PC-9 (cell line): ENCODE measurements around the gene FUT7. TPM values are rescaled to one million over a fixed set of nuclear protein-coding genes. Genes with fewer than 3 reads are reported as not detected.

ENCODE experiments used
- BruUV-seq: library from RNA; stranded (reverse); fragments of 400-500 nt; replicated peaks from 2 replicates; lab custom pipeline; 2021; lab: Mats Ljungman, UMichigan
- CTCF ChIA-PET: fragments of 300-600 bp; sonication (Branson Sonifier 250); formaldehyde crosslinking; loops from one replicate; lab custom pipeline; 2022; ENCODE audit warnings: antibody characterized with exemption; lab: Charles Lee
- POLR2A ChIA-PET: fragments of 300-600 bp; sonication (Branson Sonifier 250); formaldehyde crosslinking; loops from one replicate; lab custom pipeline; 2022; ENCODE audit warnings: antibody characterized with exemption; ENCODE audit not compliant: unreplicated experiment; lab: Charles Lee
- DNase-seq, 2 experiments: peaks; one replicate each; pipeline versions ENCODE4 v3.0.0 to v3.0.0-alpha.2; 2015 to 2022; ENCODE audit warnings: mixed read lengths in 1 of 2
- H2AFZ ChIP-seq: fragments of 200-600 bp; sonication (generic); 2 replicates; pipeline ENCODE4 v1.8.1; 2017; ENCODE audit warnings: antibody characterized with exemption
- H3F3A ChIP-seq: fragments of 200-600 bp; sonication (generic); 2 replicates; pipeline ENCODE4 v1.8.1; 2017; ENCODE audit warnings: antibody characterized with exemption, mild to moderate bottlenecking, low read depth; ENCODE audit not compliant: insufficient read depth
- H3K27ac ChIP-seq: fragments of 200-600 bp; sonication (generic); 2 replicates; pipeline ENCODE4 v1.6.1; 2016; ENCODE audit warnings: mixed run types
- H3K27me3 ChIP-seq: fragments of 200-600 bp; sonication (generic); 2 replicates; pipeline ENCODE4 v1.6.1; 2016; ENCODE audit warnings: low read depth, mixed run types; ENCODE audit not compliant: insufficient read depth
- H3K36me3 ChIP-seq: fragments of 200-600 bp; sonication (generic); 2 replicates; pipeline ENCODE4 v1.6.1; 2016; ENCODE audit warnings: low read depth, mixed run types
- H3K4me1 ChIP-seq: fragments of 200-600 bp; sonication (generic); replicated peaks from 2 replicates; pipeline ENCODE4 v1.6.1; 2016; ENCODE audit warnings: mixed run types; ENCODE audit not compliant: insufficient read depth
- H3K4me2 ChIP-seq: fragments of 200-600 bp; sonication (generic); 2 replicates; pipeline ENCODE4 v1.6.1; 2017; ENCODE audit warnings: mixed run types
- H3K4me3 ChIP-seq: fragments of 200-600 bp; sonication (generic); 2 replicates; pipeline ENCODE4 v1.6.1; 2016; ENCODE audit warnings: mixed run types
- H3K79me2 ChIP-seq: fragments of 200-600 bp; sonication (generic); 2 replicates; pipeline ENCODE4 v1.6.1; 2017; ENCODE audit warnings: low read depth, mixed run types
- H3K9me2 ChIP-seq: fragments of 200-600 bp; sonication (generic); 2 replicates; pipeline ENCODE4 v1.8.1; 2017; ENCODE audit warnings: mild to moderate bottlenecking; ENCODE audit not compliant: insufficient read depth
- H3K9me3 ChIP-seq: fragments of 200-600 bp; sonication (generic); 2 replicates; pipeline ENCODE4 v1.8.1; 2016; ENCODE audit warnings: low read depth; ENCODE audit not compliant: insufficient read depth
- H4K20me1 ChIP-seq: fragments of 200-600 bp; sonication (generic); 2 replicates; pipeline ENCODE4 v1.8.1; 2017; ENCODE audit not compliant: insufficient read depth
- EZH2 ChIP-seq: fragments of 200-600 bp; sonication (generic); IDR thresholded peaks from 2 replicates; pipeline ENCODE4 v1.8.0; 2017; ENCODE audit warnings: antibody characterized with exemption, low read depth
- intact Hi-C: fragments of 100-400 bp; cut with micrococcal nuclease; formaldehyde crosslinking; loops from one replicate; pipeline ENCODE4 v1.10.0; 2022; ENCODE audit not compliant: unreplicated experiment
- total RNA-seq: library from RNA; stranded (reverse); gene quantifications from 2 replicates; pipeline ENCODE4 v1.2.3, GENCODE V29; 2021
- TF ChIP-seq, protein P1 (sequence below): fragments of 200-600 bp; sonication (generic); conservative IDR thresholded peaks from 2 replicates; pipeline ENCODE4 v1.6.1; 2017; ENCODE audit warnings: mixed run types, antibody characterized with exemption, mild to moderate bottlenecking, moderate library complexity

FUT7 gene
- total RNA-seq, 1 experiment from 2014 or later = not detected

DNA sequence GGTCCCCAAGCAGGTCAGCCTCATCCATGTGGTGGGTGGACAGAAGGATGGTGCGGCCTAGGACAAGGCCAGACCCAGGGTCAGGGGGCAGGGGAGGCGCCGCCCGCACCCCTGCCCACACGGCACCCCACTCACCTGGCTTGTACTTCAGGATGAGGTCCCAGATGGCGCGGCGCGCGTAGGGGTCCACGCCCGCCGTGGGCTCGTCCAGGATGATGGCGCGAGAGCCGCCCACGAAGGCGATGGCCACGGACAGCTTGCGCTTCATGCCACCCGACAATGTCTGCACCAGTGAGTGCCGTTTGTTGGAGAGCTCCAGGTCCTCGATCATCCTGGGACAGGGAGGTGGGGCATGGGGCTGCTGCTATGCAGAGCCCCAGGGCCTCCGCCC lies 16.4 kb downstream of the FUT7 start:
- no peaks in the 10 kb centered on the region for H3K79me2 ChIP-seq
- no TSS peak for BruUV-seq
- H3K4me1 ChIP-seq = no peaks in the 10 kb centered on the region
- no peaks in the 10 kb centered on the region for H3K27me3 ChIP-seq
- no peak overlapping the region for H3K4me2 ChIP-seq
- no peaks in the 10 kb centered on the region for H3K36me3 ChIP-seq
- intact Hi-C loops = no loop called here
- H4K20me1 ChIP-seq = no peaks in the 10 kb centered on the region
- no peak overlapping the region for H2AFZ ChIP-seq
- no peak overlapping the region for H3K27ac ChIP-seq
- H3K4me3 ChIP-seq = no peak overlapping the region
- H3K9me2 ChIP-seq = no peaks in the 10 kb centered on the region
- CTCF ChIA-PET = no interaction called here
- no peaks in the 10 kb centered on the region for H3F3A ChIP-seq
- no peaks in the 10 kb centered on the region for H3K9me3 ChIP-seq
- POLR2A ChIA-PET = no interaction called here
- no peak for TF ChIP-seq EZH2
- TF ChIP-seq, protein P1, sequence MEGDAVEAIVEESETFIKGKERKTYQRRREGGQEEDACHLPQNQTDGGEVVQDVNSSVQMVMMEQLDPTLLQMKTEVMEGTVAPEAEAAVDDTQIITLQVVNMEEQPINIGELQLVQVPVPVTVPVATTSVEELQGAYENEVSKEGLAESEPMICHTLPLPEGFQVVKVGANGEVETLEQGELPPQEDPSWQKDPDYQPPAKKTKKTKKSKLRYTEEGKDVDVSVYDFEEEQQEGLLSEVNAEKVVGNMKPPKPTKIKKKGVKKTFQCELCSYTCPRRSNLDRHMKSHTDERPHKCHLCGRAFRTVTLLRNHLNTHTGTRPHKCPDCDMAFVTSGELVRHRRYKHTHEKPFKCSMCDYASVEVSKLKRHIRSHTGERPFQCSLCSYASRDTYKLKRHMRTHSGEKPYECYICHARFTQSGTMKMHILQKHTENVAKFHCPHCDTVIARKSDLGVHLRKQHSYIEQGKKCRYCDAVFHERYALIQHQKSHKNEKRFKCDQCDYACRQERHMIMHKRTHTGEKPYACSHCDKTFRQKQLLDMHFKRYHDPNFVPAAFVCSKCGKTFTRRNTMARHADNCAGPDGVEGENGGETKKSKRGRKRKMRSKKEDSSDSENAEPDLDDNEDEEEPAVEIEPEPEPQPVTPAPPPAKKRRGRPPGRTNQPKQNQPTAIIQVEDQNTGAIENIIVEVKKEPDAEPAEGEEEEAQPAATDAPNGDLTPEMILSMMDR = no peak
- DNase-seq = no peak

DNA sequence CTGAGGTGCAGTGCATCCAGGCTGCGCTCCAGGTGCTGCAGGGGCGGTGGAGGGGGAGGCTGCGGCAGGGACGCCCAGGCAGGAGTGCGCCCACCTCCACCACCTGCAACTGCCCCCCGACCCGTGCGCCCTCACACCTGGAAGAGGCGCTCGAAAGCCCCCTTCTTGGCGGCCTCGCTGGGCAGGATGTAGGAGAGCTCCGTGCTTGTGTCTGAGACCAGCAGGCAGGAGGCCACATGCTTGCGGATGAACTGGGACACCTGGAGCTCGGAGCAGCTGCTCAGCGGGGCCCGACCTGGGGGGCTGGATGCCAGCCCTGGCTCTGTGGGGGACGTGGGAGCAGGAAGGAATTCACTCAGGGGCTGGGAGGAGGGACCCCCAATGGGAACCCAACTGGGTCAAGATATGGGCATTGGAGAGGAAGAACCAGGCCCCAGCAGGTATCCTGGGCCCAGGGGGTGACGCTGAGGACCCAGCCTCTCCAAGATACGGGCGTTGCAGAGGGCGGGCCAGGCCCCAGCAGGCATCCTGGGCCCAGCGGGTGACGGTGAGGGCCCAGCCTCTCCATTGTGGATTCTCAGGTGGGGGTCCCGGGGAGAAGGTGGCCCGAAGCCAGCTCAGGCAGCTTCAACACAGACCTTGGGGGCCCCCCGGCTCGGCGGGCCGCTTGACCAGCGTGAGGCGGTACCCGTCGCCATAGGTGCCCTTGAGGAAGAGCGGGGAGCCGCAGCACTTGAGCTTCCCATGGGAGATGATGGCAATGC lies 16.9 kb downstream of the FUT7 start:
- Histone ChIP-seq H3F3A (no peaks in the 10 kb centered on the region), H3K79me2 (no peaks in the 10 kb centered on the region), H3K4me3 (no peak overlapping the region), H3K4me1 (no peaks in the 10 kb centered on the region), H3K36me3 (no peaks in the 10 kb centered on the region), H3K4me2 (no peak overlapping the region), H3K27ac (no peak overlapping the region), H2AFZ (no peak overlapping the region), H3K9me2 (no peaks in the 10 kb centered on the region), H3K9me3 (no peaks in the 10 kb centered on the region), H3K27me3 (no peaks in the 10 kb centered on the region), H4K20me1 (no peaks in the 10 kb centered on the region)
- intact Hi-C loops = no loop called here
- no peak for DNase-seq
- TF ChIP-seq EZH2 = no peak
- CTCF ChIA-PET = interaction anchor here (0.7 kb wide), 1 partner anchor 167 kb away, joined by 4 read pairs; no protein-coding TSS in a partner anchor
- no TSS peak for BruUV-seq
- POLR2A ChIA-PET = no interaction called here

DNA sequence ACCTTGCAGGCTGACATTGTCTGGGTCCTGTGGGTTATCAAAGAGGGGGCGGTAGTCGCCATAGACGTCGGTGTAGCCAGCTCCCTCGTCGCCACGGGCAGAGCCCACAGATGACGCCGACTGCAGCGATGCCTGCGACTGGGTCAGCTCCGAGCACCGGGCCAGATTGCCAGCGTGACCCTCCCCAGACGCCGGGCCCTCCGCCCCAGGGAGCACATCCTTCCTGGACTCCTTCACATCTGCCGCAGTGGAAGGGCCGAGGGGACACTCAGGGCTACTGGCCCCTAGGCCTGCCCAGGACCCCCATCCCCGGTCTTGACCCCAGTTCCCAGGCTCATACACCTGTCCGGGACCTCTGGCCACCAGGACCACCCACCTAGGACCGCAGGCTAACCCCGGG lies 17.7 kb downstream of the FUT7 start:
- ChIA-PET CTCF (interaction anchor here (0.7 kb wide), 1 partner anchor 167 kb away, joined by 4 read pairs; no protein-coding TSS in a partner anchor), POLR2A (no interaction called here)
- no peaks in the 10 kb centered on the region for H3K9me3 ChIP-seq
- no peak overlapping the region for H3K4me3 ChIP-seq
- intact Hi-C loops = no loop called here
- no peaks in the 10 kb centered on the region for H4K20me1 ChIP-seq
- no peaks in the 10 kb centered on the region for H3K36me3 ChIP-seq
- H3K9me2 ChIP-seq = no peaks in the 10 kb centered on the region
- H3F3A ChIP-seq = no peaks in the 10 kb centered on the region
- no peak overlapping the region for H2AFZ ChIP-seq
- no peaks in the 10 kb centered on the region for H3K27me3 ChIP-seq
- no peak for DNase-seq
- no peak for TF ChIP-seq EZH2
- TF ChIP-seq, protein P1 = no peak
- no peak overlapping the region for H3K27ac ChIP-seq
- no peaks in the 10 kb centered on the region for H3K4me1 ChIP-seq
- no TSS peak for BruUV-seq
- H3K79me2 ChIP-seq = no peaks in the 10 kb centered on the region
- no peak overlapping the region for H3K4me2 ChIP-seq
